Measurements from ENCODE around the gene MPZL1.

MPZL1 gene

DNA sequence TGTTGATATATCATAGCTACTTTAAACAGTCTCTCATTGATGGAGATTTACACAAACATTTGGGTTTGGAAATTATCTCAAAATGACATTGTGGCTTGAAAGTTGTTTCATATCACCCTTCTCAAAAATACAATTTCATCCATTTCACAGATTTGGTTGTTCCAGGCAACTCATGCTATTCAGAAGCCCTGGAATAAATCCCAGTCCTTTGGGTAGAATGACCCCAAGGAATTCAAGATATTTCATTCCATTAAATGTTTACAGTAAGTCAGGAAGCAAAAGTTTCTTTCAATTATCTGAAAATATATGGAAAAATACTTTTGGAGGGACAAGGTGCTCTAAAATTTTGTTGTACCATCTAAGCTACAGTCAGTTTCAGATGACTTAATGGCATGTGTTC lies 27.1 kb downstream of the MPZL1 start:
- no peak for DNase-seq (ENCODE audit: extremely low read depth in 1 of 2, low read depth in 1 of 2)

DNA sequence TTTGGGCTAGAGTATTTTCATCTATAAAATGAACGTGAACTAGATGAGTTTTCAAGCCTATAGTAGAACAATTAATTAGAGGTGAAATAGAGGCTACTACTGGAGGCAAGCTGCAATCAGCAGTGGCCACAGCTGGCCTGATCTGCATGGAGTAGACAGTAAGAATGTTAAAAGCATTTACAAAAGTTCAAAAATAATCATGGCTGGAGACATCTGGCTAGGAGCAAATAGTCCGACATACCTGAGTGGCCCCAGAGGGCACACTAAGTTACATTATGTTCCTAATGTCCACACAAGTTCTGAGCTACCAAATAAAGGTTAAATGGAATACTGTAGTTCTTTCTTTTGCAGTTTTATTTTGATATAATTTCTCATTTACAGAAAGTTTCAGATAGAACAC lies 28.0 kb downstream of the MPZL1 start:
- DNase-seq (ENCODE audit: extremely low read depth in 1 of 2, low read depth in 1 of 2) = no peak

DNA sequence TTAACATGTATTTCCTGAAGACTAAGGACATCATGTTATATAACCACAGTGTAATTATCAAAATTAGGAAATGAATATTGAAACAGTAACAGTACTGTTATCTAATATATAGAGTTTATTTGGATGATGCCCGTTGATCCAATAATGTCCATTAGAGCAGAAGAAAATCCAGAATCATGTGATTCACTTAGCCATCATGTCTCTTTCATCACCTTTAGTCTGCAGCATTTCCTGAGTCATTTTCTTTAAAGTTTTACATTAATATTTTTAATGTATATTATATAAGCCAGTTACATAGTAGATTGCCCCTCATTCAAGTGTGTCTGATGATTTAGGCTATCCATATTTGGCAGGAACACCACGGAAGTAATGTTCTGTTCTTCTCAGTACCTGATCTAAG lies 28.9 kb downstream of the MPZL1 start:
- no peak for DNase-seq (ENCODE audit: extremely low read depth in 1 of 2, low read depth in 1 of 2)

DNA sequence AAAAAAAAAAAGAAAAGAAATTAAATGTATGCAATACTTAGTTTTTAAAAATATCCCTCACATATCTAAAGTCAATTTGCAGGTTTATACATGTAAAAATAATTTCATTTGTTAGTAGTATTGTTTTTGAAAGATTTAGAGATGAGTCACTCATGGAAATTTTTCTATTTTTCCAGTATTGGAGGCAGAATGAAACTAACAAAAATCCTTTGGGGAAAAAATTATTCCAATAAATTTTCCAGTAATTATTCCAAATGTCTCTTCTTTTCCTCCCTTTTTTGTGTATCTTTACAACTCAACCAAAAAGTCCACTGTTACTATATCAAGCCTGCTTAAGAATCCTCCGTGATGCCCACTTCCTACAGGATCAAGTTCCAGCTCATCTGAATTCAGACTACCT lies 29.9 kb downstream of the MPZL1 start:
- DNase-seq (ENCODE audit: extremely low read depth in 1 of 2, low read depth in 1 of 2) = no peak

DNA sequence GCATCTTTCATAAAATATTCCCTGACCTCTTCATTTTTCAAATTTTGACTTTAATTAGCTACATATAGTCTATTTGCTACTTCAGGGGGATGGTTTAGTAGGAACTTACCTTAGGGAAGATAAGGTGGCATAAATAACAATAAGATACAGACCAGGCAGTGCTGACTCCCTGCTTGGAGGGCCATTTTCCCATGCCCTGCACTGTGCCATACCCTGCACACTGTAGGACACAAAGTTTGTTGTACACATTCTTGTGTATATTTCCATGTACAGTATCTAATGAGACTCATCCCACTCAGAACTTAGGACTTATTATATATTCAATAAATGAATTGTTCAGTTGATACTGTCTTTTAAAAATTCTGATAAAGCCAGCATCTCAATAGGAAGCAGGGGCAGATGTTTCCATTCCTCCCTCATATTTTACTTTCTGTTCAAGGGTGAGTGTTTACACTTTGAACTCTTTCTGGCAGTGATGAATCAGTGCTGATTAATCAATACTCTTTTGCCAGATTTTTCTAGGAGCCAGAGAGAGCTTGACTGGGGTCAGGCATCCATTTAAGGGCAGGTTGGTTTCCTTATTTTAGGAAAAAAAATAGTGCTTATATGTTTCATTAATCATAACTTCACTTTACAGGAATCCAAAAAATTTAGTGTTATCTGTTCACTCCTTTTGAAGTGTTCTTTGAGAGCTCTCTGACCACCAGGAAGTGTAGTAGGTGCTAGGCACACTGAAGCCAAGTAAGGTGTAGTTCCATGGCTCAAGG lies 30.6 kb downstream of the MPZL1 start:
- DNase-seq (ENCODE audit: extremely low read depth in 1 of 2, low read depth in 1 of 2) = no peak

DNA sequence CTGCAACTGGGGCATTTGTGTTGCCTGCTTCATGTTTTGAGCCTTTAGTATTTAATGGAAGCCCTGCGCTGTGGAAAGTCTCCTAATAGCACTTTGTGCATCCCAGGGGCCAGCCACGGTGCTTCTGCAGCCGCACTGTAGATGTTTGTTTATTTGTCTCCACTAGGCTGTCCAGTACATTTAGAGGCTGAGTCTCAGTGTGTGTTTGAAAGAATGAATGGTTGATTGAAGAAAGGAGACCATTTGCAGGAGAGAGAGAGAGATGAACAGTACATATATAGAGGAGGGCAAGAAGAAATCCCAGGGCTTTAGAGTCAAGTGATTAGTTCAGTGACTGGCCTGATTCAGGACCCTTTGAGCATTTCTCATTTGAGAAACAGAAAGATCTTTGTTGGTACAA lies 33.9 kb downstream of the MPZL1 start:
- DNase-seq (ENCODE audit: extremely low read depth in 1 of 2, low read depth in 1 of 2) = no peak

DNA sequence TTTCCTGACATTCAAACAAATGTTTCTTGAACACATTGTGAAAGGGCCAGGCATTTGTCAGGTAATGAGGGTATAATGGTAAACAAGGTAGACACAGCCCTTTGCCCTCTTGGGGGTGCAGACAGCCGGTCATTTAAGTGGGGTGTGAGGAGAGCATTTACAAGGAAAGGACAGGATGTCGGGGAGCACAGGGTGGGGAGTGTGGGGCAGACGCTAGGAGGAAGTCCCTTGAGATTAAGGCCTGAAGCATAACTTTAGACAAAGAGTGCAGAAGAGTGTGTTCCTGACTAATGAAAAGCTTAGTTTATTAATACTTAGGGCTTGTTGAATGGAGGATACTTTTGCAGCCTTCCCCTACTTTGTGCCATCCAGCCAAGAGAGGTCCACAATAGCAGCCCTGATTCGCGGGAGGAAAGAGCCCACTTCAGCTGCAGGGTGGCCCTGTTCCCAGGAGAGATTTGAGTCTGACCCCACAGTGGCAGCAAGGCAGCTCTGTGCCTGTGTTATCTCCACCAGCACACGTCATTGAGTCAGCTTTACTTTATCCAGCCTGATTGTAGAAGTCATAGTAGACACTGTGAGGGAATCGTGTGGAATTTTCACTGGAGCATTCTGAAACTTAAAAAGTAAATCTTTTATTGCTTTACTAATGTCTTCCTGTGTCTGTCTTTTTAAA lies 35.1 kb downstream of the MPZL1 start:
- no peak for DNase-seq (ENCODE audit: extremely low read depth in 1 of 2, low read depth in 1 of 2)

DNA sequence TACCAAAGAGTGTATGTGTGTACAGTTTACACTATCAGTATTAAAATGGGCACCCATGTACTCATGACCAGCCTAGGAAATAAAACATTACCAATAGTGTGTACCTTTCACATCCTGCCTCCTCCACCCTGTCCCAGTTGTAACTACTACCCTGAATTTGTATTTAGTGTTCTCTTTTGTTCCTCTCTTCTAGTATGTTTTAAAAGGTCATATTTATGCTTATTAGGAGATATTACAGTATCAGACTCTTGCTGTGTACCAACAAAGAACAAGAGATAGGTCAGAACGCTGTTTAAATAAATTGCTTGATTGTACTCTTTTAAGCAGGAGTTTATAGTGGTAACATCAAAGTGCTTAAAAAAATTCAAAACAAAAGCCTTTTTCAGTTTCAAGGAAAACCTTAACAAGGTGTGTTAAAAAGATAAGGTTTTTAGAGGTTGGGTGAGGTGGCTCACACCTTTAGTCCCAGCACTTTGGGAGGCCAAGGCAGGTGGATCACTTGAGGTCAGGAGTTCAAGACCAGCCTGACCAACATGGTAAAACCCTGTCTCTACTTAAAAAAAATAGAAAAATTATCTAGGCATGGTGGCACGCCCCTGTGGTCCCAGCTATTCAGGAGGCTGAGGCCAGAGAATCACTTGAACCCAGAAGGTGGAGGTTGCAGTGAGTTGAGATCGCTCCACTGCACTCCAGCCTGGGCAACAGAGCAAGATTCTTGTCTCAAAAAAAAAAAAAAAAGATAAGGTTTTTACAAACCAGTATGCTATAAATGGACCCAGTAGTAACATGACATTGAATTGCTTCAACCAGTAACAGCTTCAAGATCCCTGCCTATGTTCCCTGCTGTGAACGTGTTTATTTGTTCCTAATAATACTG lies 35.9 kb downstream of the MPZL1 start:
- DNase-seq (ENCODE audit: extremely low read depth in 1 of 2, low read depth in 1 of 2) = no peak

DNA sequence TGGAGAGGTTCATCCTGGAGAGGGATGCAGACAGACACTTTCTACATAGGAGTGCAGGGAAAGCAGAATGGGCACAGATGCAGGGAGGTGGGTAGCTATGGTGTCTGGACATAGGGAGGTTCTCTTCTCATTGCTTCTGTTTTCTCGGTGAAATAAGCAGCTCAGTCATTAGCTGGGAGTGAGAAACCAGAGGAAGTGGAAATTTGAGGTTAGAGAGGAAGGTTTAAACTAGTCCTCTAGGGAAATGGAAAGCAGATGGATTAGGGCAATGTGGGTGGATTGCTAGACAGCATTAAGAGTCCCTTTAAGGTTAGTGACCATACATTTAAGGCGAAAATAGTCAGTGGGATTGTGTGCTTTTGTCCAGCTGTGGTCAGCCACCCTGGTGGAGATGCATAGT lies 39.6 kb downstream of the MPZL1 start:
- no peak for DNase-seq (ENCODE audit: extremely low read depth in 1 of 2, low read depth in 1 of 2)

DNA sequence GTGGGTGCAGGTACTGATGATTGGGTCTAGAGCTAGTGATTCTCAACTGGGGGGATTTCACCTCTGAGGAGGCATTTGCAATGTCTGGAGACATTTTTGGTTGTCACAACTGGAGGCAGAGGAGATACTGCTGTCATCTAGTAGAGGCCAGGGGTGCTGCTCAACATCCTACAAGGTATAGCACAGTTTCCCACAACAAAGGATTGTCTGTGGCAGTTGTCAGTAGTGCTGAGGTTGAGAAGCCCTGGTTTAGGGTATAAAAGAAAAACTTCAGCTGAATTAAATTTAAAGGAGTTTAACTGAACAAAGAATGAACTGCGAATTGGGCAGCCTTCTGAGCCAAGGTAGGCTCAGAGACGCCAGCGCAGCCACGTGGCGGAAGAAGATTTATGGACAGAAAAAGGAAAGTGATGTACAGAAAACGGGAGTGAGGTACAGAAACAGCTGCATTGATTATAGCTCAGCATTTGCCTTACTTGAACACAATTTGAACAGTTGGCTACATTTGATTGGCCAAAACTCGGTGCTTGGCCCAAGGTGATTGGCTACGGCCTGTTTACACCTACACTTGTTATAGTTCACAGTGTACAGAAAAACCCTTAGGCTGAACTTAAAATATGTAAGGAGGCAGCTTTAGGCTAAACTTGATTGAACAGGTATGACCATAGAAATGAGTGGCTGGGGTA lies 40.4 kb downstream of the MPZL1 start:
- DNase-seq (ENCODE audit: extremely low read depth in 1 of 2, low read depth in 1 of 2) = no peak

DNA sequence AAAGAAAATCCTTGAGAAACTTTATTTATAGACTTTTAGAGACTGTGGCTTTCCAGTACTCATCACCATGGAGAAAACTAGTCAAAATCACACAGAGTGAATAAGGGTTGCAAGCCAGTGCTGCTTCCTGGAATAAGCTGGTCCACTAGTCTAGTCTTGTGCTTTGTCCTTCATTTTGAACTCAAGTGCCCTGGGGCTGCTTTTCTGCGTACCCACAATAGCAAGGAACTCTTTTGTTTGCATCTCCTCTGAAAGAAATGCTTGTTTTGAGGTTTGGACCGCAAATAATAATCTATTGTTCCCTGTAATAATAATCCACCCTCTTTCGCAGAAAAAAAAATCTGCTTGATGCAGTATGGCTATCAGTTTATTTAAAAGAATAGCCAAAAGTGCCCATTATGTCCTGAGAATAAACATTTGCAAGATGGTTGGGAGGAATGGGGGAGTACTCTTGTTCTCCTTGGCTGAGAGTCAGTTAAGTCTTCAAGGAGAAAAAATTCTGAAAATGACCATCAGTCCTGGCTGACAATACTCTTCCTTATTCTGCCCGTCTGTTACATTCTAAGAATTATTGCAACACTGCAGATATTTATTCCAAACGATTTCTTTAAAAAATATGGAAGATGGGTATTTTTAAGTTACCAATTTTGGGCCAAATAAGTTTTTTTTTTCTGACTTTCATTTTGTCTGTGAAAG lies 41.9 kb downstream of the MPZL1 start:
- DNase-seq (ENCODE audit: extremely low read depth in 1 of 2, low read depth in 1 of 2) = no peak

DNA sequence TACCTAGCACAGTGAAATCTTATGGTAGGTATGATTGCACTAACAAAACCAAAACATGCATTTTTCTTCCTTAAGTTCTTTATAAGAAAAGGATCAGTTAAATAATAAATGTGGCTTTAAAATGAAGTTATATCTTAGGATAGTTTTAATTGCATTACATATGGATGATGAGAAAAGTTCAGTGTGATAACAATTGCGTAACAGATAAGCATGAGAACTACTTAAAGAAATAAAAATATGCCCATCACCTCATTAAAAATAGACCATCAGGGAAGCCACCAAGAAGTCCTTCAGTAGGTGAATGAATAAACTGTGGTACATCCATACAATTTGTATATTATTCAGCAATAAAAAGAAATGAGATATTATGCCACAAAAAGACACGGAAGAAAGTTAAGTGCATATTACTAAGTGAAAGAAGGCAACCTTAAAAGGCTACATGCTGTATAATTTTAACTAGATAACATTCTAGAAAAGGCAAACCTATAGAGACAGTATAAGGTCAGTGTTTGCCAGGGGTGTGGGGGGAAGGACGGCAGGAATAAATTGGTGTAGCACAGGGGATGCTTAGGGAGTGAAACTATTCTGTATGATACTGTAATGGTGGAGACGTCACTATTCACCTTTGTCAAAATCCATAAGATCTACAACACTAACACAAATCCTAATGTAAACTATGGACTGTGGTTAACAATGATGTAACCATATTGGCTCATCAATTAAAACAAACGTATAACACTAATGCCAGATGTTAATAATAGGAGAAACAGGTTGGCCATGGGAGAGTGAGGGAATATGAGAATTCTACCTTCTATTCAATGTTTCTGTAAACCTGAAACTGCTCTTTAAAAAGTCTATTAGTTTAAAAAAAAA lies 42.9 kb downstream of the MPZL1 start:
- no peak for DNase-seq (ENCODE audit: extremely low read depth in 1 of 2, low read depth in 1 of 2)

DNA sequence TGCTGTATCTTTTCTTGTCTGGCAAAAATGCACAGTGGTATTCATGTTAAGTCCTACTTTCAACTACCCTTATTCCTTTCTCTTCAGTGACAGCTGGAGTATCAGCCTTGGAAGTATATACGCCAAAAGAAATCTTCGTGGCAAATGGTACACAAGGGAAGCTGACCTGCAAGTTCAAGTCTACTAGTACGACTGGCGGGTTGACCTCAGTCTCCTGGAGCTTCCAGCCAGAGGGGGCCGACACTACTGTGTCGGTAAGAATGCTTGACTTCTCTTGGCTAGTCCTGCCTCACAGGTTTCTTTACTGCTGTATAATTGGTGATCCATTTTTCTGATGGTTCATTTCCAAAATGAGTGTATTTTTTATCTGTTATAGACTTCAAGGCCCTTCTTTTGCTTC lies 43.7 kb downstream of the MPZL1 start:
- DNase-seq (ENCODE audit: extremely low read depth in 1 of 2, low read depth in 1 of 2) = no peak

DNA sequence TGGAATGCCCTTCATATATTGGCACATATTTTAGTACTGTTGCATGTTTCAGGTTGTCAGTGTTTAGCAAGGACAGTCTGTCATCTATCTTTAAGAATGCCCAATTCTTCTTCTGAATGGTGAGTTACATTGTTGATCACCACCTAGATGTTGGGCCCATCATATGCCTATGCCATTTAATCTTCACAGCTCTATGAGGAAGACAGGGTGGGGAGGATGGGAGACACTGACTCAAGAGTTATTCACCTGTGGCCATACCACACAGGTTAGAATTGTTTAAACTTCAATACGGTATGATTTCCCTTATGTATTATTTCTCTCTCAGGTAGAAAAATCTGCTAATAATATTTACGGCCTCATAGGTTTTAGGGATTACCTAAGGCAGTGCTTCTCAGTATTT lies 44.8 kb downstream of the MPZL1 start:
- DNase-seq (ENCODE audit: extremely low read depth in 1 of 2, low read depth in 1 of 2) = no peak

DNA sequence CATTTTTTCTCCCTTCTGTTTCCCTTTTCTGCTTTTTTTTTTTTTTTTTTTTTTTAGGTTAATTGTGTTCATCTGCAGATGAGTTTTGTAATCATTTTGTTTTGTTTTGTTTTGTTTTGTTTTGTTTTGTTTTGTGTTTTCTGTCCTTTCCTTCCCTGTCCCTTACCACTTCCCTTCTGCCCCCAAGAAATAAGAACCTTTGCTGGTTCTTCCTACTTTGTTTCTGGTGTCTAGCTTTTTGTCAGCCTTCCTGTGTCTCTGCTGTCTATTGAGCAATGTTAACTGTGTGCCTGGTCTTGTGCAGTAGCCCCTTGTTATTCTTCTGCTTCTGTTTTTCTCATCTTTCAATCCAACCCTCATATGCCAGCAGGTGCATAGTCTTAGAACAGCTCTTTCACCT lies 46.0 kb downstream of the MPZL1 start:
- no peak for DNase-seq (ENCODE audit: extremely low read depth in 1 of 2, low read depth in 1 of 2)

DNA sequence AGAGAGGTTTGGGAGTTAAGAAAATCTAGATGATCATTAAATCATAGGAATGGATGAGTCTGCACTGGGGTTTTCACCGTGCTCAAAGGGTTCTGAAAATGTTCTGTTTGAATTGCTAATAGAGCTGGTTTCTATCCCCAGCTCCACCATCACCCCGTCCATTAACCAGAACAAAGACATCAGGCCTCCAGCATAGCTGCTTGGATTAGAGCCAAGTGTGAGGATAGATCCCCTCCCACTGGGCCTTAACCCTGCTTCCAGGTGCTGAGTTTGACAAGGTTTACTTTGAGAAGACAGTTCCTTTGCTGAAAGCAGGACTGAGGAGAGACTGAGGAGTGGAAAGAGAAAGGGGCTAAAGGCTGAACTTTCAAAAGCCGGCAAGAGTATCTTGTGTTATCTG lies 48.3 kb downstream of the MPZL1 start:
- DNase-seq (ENCODE audit: extremely low read depth in 1 of 2, low read depth in 1 of 2) = no peak

DNA sequence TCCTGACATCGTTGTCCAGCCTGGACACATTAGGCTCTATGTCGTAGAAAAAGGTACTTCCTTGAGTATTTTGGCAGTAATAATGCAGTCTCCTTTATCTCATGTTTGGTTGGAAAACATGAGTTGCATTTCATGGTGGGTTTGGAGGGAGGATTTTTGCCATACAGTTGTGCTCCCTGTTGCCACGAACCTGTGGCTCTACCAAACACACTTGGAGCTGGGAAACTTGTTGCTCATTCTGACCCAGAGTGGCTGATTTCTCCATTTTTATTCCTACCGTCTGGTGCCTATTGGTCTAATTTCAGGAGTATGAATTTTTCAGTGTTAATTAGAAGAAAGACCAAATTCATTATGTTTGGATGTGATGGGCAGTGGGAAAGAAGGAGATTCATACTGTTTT lies 50.7 kb downstream of the MPZL1 start:
- no peak for DNase-seq (ENCODE audit: extremely low read depth in 1 of 2, low read depth in 1 of 2)

DNA sequence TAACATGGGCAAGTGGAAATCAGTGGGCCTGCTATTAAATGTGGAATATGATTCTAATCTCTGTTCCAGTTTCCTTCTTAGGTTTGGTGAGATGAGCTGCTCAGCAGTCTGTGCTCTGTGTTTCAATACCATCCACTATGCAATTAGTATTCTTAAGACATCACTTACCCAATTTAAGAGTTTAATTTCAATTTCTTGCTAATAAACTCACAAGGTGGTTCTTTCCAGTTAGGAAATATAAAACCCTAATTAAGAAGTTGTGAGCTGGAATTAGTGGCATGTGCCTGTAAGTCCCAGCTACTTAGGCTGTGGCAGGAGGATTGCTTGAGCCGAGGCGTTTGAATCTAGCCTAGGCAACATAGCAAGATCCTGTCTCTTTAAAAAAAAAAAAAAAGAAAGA lies 51.7 kb downstream of the MPZL1 start:
- no peak for DNase-seq (ENCODE audit: extremely low read depth in 1 of 2, low read depth in 1 of 2)

DNA sequence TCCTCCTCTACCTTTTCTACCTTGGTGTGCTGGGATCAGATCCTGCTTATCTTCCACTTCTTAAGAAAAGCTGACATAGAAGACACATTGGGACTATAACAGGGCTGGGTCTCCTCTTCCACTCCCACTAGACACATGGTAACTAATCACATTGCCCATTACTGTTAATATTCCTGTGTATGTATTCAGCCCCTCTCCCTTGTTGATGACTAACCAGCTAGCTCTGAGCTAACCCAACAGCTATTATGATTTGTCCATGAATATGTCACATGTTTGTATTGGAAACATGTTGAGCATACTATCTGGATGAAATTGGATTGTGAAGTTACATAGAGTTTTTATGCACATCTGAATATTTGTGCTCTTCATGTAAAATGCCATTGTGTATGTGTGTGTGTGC lies 52.9 kb downstream of the MPZL1 start:
- no peak for DNase-seq (ENCODE audit: extremely low read depth in 1 of 2, low read depth in 1 of 2)

DNA sequence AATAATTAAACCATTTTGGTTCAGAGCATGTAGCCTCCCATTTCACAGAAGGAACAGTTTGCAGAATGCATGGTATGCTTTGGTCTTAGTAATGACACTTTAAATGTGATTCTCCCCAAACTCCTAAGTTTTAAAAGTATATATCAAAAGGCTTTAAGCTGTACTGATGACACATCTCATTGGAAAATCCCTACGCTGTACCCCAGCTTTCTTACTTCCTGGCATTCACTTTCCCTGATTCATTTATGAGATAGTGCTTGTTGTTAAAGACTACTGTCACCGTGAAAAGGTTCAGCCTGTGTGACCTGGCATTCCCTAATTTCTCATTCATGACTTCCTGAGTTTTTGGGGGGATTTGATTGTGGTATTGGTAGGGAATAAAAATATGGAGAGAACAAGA lies 53.4 kb downstream of the MPZL1 start:
- no peak for DNase-seq (ENCODE audit: extremely low read depth in 1 of 2, low read depth in 1 of 2)
